Measurements from ENCODE around the gene NCK1.

DNA sequence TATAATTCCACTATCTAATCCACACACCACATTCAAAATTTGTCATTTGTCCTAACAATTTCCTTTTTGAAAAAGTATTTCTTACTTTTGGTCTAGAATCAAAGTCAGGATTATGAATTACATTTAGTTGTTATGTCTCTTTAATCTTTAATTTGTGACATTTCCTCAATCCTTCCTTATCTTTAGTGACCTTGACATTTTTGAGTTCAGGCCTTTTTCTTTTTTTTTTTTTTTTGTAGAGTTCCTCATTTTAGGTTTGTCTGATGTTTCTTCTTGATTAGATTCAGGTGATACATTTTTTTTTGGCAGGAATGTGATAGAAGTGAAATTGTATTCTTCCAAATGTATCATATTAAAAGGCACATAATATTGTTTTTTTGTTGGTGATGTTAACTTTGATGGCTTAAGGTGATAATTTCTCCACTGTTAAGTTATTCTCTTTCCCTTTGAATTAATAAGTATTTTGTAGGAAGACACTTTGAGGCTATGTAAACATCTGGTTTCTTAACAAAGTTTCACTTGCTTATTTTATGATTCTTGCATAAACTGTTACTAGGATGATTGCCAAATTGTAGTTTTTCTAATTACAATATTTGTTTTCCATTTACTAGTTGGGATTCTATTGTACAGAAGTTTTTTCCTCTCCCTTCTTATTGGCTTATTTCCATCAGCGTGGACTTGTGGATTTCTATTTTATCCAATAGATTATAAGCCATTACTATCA is 26.8 kb upstream of the NCK1 start:
- TF ChIP-seq, protein P1, sequence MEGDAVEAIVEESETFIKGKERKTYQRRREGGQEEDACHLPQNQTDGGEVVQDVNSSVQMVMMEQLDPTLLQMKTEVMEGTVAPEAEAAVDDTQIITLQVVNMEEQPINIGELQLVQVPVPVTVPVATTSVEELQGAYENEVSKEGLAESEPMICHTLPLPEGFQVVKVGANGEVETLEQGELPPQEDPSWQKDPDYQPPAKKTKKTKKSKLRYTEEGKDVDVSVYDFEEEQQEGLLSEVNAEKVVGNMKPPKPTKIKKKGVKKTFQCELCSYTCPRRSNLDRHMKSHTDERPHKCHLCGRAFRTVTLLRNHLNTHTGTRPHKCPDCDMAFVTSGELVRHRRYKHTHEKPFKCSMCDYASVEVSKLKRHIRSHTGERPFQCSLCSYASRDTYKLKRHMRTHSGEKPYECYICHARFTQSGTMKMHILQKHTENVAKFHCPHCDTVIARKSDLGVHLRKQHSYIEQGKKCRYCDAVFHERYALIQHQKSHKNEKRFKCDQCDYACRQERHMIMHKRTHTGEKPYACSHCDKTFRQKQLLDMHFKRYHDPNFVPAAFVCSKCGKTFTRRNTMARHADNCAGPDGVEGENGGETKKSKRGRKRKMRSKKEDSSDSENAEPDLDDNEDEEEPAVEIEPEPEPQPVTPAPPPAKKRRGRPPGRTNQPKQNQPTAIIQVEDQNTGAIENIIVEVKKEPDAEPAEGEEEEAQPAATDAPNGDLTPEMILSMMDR (IDR thresholded peaks at IDR 0.05; ENCODE audit: low read length): no peak
- no peak for TF ChIP-seq EZH2 (IDR thresholded peaks at IDR 0.05; ENCODE audit: borderline replicate concordance, low read length)
